WERI-Rb-1 (cell line): ENCODE measurements around the gene ZFR2.

Experiments
- DNase-seq: peaks from one replicate; pipeline ENCODE4 v3.0.0-alpha.2; 2020
- H3K27ac ChIP-seq: fragments of 250-450 bp; sonication (Bioruptor Pico); 2 replicates; pipeline ENCODE4 v1.5.1; 2020; ENCODE audit warnings: mild to moderate bottlenecking, moderate library complexity
- H3K27me3 ChIP-seq: fragments of 250-450 bp; sonication (Bioruptor Pico); 2 replicates; pipeline ENCODE4 v1.5.1; 2021; ENCODE audit warnings: mild to moderate bottlenecking, low read depth, moderate library complexity; ENCODE audit not compliant: insufficient read depth, severe bottlenecking
- H3K36me3 ChIP-seq: fragments of 250-450 bp; sonication (Bioruptor Pico); 2 replicates; pipeline ENCODE4 v1.5.1; 2020; ENCODE audit warnings: mild to moderate bottlenecking, moderate library complexity
- H3K4me3 ChIP-seq: 2 replicates; pipeline ENCODE4 v1.5.1; 2011; ENCODE audit warnings: low read depth, mild to moderate bottlenecking, control low read depth, low read length
- H3K9me3 ChIP-seq: fragments of 250-450 bp; sonication (Bioruptor Pico); 2 replicates; pipeline ENCODE4 v1.5.1; 2021; ENCODE audit warnings: mild to moderate bottlenecking, moderate library complexity; ENCODE audit not compliant: severe bottlenecking
- TF ChIP-seq, protein P1 (sequence below): IDR thresholded peaks from 2 replicates; pipeline ENCODE4 v1.5.1; 2011; ENCODE audit warnings: low read depth, mild to moderate bottlenecking, control low read depth, inconsistent platforms, low read length

ZFR2 gene

GRCh38 chr19:3788996-3789778 is 79.7 kb downstream of the ZFR2 start:
- H3K27ac ChIP-seq: no peak overlapping the region
- H3K27me3 ChIP-seq: no peaks in the 10 kb centered on the region
- DNase-seq: no peak
- TF ChIP-seq, protein P1, sequence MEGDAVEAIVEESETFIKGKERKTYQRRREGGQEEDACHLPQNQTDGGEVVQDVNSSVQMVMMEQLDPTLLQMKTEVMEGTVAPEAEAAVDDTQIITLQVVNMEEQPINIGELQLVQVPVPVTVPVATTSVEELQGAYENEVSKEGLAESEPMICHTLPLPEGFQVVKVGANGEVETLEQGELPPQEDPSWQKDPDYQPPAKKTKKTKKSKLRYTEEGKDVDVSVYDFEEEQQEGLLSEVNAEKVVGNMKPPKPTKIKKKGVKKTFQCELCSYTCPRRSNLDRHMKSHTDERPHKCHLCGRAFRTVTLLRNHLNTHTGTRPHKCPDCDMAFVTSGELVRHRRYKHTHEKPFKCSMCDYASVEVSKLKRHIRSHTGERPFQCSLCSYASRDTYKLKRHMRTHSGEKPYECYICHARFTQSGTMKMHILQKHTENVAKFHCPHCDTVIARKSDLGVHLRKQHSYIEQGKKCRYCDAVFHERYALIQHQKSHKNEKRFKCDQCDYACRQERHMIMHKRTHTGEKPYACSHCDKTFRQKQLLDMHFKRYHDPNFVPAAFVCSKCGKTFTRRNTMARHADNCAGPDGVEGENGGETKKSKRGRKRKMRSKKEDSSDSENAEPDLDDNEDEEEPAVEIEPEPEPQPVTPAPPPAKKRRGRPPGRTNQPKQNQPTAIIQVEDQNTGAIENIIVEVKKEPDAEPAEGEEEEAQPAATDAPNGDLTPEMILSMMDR: no peak
- peaks cover 1% of the 10 kb centered on the region for H3K36me3 ChIP-seq
- H3K9me3 ChIP-seq: no peaks in the 10 kb centered on the region
- H3K4me3 ChIP-seq: no peak overlapping the region

GRCh38 chr19:3785938-3786824 is 82.7 kb downstream of the ZFR2 start, which contains the start of gene MATK:
TSS of gene MATK (minus strand) at chr19:3786381. CDS start at chr19:3785135, 1,246 bp downstream.
- Histone ChIP-seq H3K36me3 (peaks cover 31% of the 10 kb centered on the region), H3K4me3 (peak within 1 kb of the TSS; percentile 79), H3K27ac (peak within 1 kb of the TSS; percentile 88), H3K27me3 (no peaks in the 10 kb centered on the region), H3K9me3 (peaks cover 12% of the 10 kb centered on the region)
- TF ChIP-seq, protein P1: no peak
- no peak for DNase-seq

GRCh38 chr19:3785451-3785937 is 83.3 kb downstream of the ZFR2 start:
- Histone ChIP-seq H3K9me3 (peaks cover 14% of the 10 kb centered on the region), H3K27me3 (no peaks in the 10 kb centered on the region), H3K4me3 (peak overlapping the region; percentile 79), H3K36me3 (peaks cover 37% of the 10 kb centered on the region), H3K27ac (peak overlapping the region; percentile 88)
- TF ChIP-seq, protein P1: no peak
- DNase-seq: no peak

DNA sequence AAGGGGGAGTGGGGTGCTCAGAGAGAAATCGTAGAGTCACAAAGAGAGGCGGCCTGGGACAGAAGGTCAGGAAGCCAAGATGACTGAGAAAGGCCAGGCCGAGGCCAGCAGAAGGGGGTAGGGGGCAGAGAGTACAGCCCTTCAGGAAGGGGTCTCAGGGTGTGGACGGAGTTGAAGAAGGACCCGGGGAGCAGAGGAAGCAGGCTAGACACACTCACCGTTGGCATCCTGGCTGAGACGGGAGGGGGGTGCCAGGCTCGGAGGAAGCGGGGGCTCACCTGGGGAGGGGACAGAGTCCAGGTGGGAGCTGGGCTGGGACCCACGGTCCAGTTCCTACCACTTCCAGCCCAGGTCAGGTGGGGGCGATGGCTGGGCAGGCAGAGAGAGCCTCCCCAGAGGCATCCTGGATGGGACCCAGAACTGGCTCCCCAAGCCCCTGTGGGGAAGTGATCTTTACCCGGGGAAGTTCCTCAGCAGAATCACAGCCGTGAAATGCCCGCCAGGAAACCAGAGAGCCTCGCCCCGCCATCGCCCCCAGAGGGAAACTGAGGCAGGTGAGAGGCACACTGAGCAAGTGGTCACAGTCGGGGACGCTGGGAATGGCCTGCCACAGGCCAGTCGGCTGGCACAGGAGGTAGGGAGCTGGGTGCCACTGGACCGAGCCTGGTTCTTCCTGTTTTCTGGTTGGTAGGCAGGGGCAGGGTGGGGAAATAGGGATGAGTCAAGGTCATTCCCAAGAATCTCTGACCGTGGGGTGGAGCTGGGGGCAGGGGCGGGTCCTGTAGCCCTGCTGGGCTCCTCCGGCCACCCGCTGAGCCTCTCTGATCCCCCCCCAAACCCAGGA is 84.0 kb downstream of the ZFR2 start:
- TF ChIP-seq, protein P1: peak; percentile 32; the same call in 1 of the 2 replicates
- peak overlapping the region; percentile 79 for H3K4me3 ChIP-seq
- no peak for DNase-seq
- H3K9me3 ChIP-seq: peaks cover 14% of the 10 kb centered on the region
- peak overlapping the region; percentile 34; the same call in 1 of the 2 replicates for H3K27ac ChIP-seq
- peaks cover 37% of the 10 kb centered on the region for H3K36me3 ChIP-seq
- no peaks in the 10 kb centered on the region for H3K27me3 ChIP-seq
